ENCODE measurements around the gene MIA2. TPM values are rescaled to one million over a fixed set of nuclear protein-coding genes. Genes with fewer than 3 reads are reported as not detected.

The MIA2 gene
- total and polyA plus RNA-seq, 2 experiments from 2014 or later = 9.5 to 10.9 TPM

GRCh38 chr14:39276005-39276404 is 42.3 kb downstream of the MIA2 start (continued):
- TF ChIP-seq ETS1 (IDR thresholded peaks at IDR 0.05) (no peak), NANOG (IDR thresholded peaks at IDR 0.05; ENCODE audit: borderline replicate concordance) (no peak), ZNF114 (CRISPR knock-in tag; IDR thresholded peaks at IDR 0.05) (no peak), STAT1 (IDR thresholded peaks at IDR 0.05; ENCODE audit: unreplicated experiment) (no peak), REST (IDR thresholded peaks at IDR 0.05; ENCODE audit: unreplicated experiment) (no peak)

- no peak for DNase-seq (ENCODE audit: low spot score)
- Mint-ChIP-seq H3K27ac (peak overlapping the region; percentile 58; the same call in 1 of the 2 replicates), H3K36me3 (ENCODE audit: low read depth) (peaks cover 38% of the 10 kb centered on the region)
- TF ChIP-seq CREB1 (CRISPR knock-in tag; IDR thresholded peaks at IDR 0.05; ENCODE audit: low read depth) = no peak
- TF ChIP-seq JUNB (IDR thresholded peaks at IDR 0.05; ENCODE audit: unreplicated experiment) = no peak
- no peak for TF ChIP-seq CTCF (conservative IDR thresholded peaks at IDR 0.05; ENCODE audit: low read depth in 2 of 2)
- no peak for TF ChIP-seq ZNF462 (CRISPR knock-in tag; IDR thresholded peaks at IDR 0.05)
- no peak for TF ChIP-seq POLR2AphosphoS5 (IDR thresholded peaks at IDR 0.05; ENCODE audit: low read depth)
- TF ChIP-seq ZNF114 (CRISPR knock-in tag; IDR thresholded peaks at IDR 0.05) = no peak
- no peak for TF ChIP-seq STAT1 (IDR thresholded peaks at IDR 0.05; ENCODE audit: unreplicated experiment)
- no peak for TF ChIP-seq EZH2phosphoT487 (IDR thresholded peaks at IDR 0.05; ENCODE audit: unreplicated experiment)
Measured at GRCh38 chr14:39276579-39277114, 42.9 kb downstream of the MIA2 start.

More at GRCh38 chr14:39276579-39277114, 42.9 kb downstream of the MIA2 start:
- no peaks in the 10 kb centered on the region for H3F3A ChIP-seq (replicated peaks; ENCODE audit: low read depth)
- no peak overlapping the region for H3K4me3 ChIP-seq
- Mint-ChIP-seq H3K27me3 (ENCODE audit: insufficient read depth, low read depth, poor library complexity) (no peaks in the 10 kb centered on the region), H3K9me3 (peaks cover 18% of the 10 kb centered on the region), H3K4me1 (peaks cover 5% of the 10 kb centered on the region; the same call in 2 of the 3 replicates), H3K4me3 (no peak overlapping the region)
- H3K4me1 ChIP-seq (ENCODE audit: insufficient read depth) = peaks cover 8% of the 10 kb centered on the region; the same call in 1 of the 2 replicates
- H2AFZ ChIP-seq = no peak overlapping the region
- no peak overlapping the region for H3K27ac ChIP-seq (ENCODE audit: low read depth)
- no peak for ATAC-seq
- no peaks in the 10 kb centered on the region for H3K27me3 ChIP-seq (ENCODE audit: insufficient read depth)
- H3K9me2 ChIP-seq (ENCODE audit: insufficient read depth) = no peaks in the 10 kb centered on the region
- no peaks in the 10 kb centered on the region for H3K36me3 ChIP-seq (ENCODE audit: insufficient read depth)
- H4K20me1 ChIP-seq (replicated peaks; ENCODE audit: insufficient read depth) = 0 out of 2 replicates have a peak, but pooled peaks cover 3% of the 10 kb centered on the region
- peaks cover 57% of the 10 kb centered on the region for H3K79me2 ChIP-seq (replicated peaks; ENCODE audit: insufficient read depth)
- H3K4me2 ChIP-seq = no peak overlapping the region
